Mesodermal cell (in vitro differentiated cells): ENCODE results near the gene SCNN1A. TPM values are rescaled to one million over a fixed set of nuclear protein-coding genes. Genes with fewer than 3 reads are reported as not detected.

Source experiments
- H3K27ac ChIP-seq: 2 replicates; pipeline ENCODE4 v1.7.0; 2013; ENCODE audit warnings: mild to moderate bottlenecking, low read depth, low read length, moderate library complexity; ENCODE audit not compliant: severe bottlenecking
- H3K36me3 ChIP-seq: 2 replicates; pipeline ENCODE4 v1.7.1; 2013; ENCODE audit warnings: mild to moderate bottlenecking, low read length, moderate library complexity; ENCODE audit not compliant: control insufficient read depth, insufficient read depth
- H3K4me1 ChIP-seq: one replicate; pipeline ENCODE4 v1.7.1; 2013; ENCODE audit warnings: mild to moderate bottlenecking, low read length; ENCODE audit not compliant: insufficient read depth, control insufficient read depth, poor library complexity, severe bottlenecking
- H3K4me3 ChIP-seq: 2 replicates; pipeline ENCODE4 v1.7.0; 2013; ENCODE audit warnings: low read length, control low read depth, mild to moderate bottlenecking; ENCODE audit not compliant: insufficient read depth, poor library complexity, severe bottlenecking; ENCODE audit errors: extremely low read depth
- H3K9me3 ChIP-seq: 2 replicates; pipeline ENCODE4 v1.7.1; 2013; ENCODE audit warnings: mild to moderate bottlenecking, low read length, moderate library complexity; ENCODE audit not compliant: control insufficient read depth
- WGBS, 2 experiments: methylation state at CpG; one replicate each; pipeline ENCODE4 v1.1.5; 2013; ENCODE audit warnings: missing lambda C conversion rate in 2 of 2; ENCODE audit not compliant: insufficient coverage in 2 of 2; 5-methylcytosine and 5-hydroxymethylcytosine counted together
- polyA plus RNA-seq, 2 experiments: library from polyadenylated mRNA; stranded (reverse); fragments of 50-300 nt; gene quantifications; one replicate each; pipeline ENCODE4 v1.2.3, GENCODE V29; 2013

SCNN1A gene
- 0.88 TPM for polyA plus RNA-seq (2013, experiment 1 of 2)
- polyA plus RNA-seq (2013, experiment 2 of 2): 0.76 TPM

GRCh38 chr12:6375269-6376078 is at the start of gene SCNN1A:
TSS of gene SCNN1A (minus strand) at chr12:6375563. CDS start at chr12:6374783, 780 bp downstream.
- Histone ChIP-seq H3K4me1 (peaks cover 41% of the 10 kb centered on the region), H3K36me3 (no peaks in the 10 kb centered on the region), H3K27ac (no peak within 1 kb of the TSS), H3K9me3 (no peaks in the 10 kb centered on the region), H3K4me3 (no peak within 1 kb of the TSS)
- WGBS, 2 experiments: 29 to 34% methylated on average over 6 to 11 of the region's 15 CpGs

- H3K4me3 ChIP-seq: no peak overlapping the region
These were observed 49.5 kb upstream of the SCNN1A start for GRCh38 chr12:6424866-6425265.

GRCh38 chr12:6424008-6424347 is 48.6 kb upstream of the SCNN1A start:
- H3K9me3 ChIP-seq: no peaks in the 10 kb centered on the region
- no peaks in the 10 kb centered on the region for H3K36me3 ChIP-seq
- no peaks in the 10 kb centered on the region for H3K4me1 ChIP-seq
- 71 to 88% methylated on average over 5 of the region's 6 CpGs for WGBS, 2 experiments
- no peak overlapping the region for H3K4me3 ChIP-seq
- H3K27ac ChIP-seq: no peak overlapping the region

More at GRCh38 chr12:6424866-6425265, 49.5 kb upstream of the SCNN1A start:
- Histone ChIP-seq H3K9me3 (no peaks in the 10 kb centered on the region), H3K27ac (no peak overlapping the region), H3K4me1 (no peaks in the 10 kb centered on the region), H3K36me3 (no peaks in the 10 kb centered on the region)
- WGBS, 2 experiments: 76 to 92% methylated on average over 4 to 8 of the region's 8 CpGs

- no peak overlapping the region for H3K27ac ChIP-seq
- 10 to 17% methylated on average over 7 to 8 of the region's 9 CpGs for WGBS, 2 experiments
- no peak overlapping the region for H3K4me3 ChIP-seq
- H3K36me3 ChIP-seq: no peaks in the 10 kb centered on the region
- H3K9me3 ChIP-seq: no peaks in the 10 kb centered on the region
- H3K4me1 ChIP-seq: no peaks in the 10 kb centered on the region
These were observed 48.1 kb upstream of the SCNN1A start for GRCh38 chr12:6423267-6424007.

GRCh38 chr12:6420364-6420763 is 45.0 kb upstream of the SCNN1A start:
- Histone ChIP-seq H3K4me1 (no peaks in the 10 kb centered on the region), H3K36me3 (no peaks in the 10 kb centered on the region), H3K27ac (no peak overlapping the region), H3K4me3 (no peak overlapping the region), H3K9me3 (no peaks in the 10 kb centered on the region)
- WGBS, 2 experiments: no CpG with 5 or more reads among the region's 4 CpGs

- Histone ChIP-seq H3K36me3 (no peaks in the 10 kb centered on the region), H3K4me1 (no peaks in the 10 kb centered on the region), H3K4me3 (no peak overlapping the region), H3K27ac (no peak overlapping the region), H3K9me3 (no peaks in the 10 kb centered on the region)
- 68 to 75% methylated on average over 4 to 6 of the region's 6 CpGs for WGBS, 2 experiments
These were observed 43.4 kb upstream of the SCNN1A start for GRCh38 chr12:6418796-6419195.

- Histone ChIP-seq H3K27ac (no peak overlapping the region), H3K4me3 (no peak overlapping the region), H3K36me3 (no peaks in the 10 kb centered on the region), H3K9me3 (no peaks in the 10 kb centered on the region), H3K4me1 (no peaks in the 10 kb centered on the region)
- 82 to 86% methylated on average over 3 of the region's 3 CpGs for WGBS, 2 experiments
These were observed 41.2 kb upstream of the SCNN1A start for GRCh38 chr12:6416596-6416995.

GRCh38 chr12:6407236-6407954 is 32.0 kb upstream of the SCNN1A start:
- Histone ChIP-seq H3K9me3 (no peaks in the 10 kb centered on the region), H3K27ac (no peak overlapping the region), H3K36me3 (no peaks in the 10 kb centered on the region), H3K4me1 (no peaks in the 10 kb centered on the region), H3K4me3 (no peak overlapping the region)
- 89 to 95% methylated on average over 5 of the region's 10 CpGs for WGBS, 2 experiments

GRCh38 chr12:6405963-6406362 is 30.6 kb upstream of the SCNN1A start:
- H3K4me3 ChIP-seq: no peak overlapping the region
- no peaks in the 10 kb centered on the region for H3K9me3 ChIP-seq
- no peaks in the 10 kb centered on the region for H3K36me3 ChIP-seq
- 86 to 100% methylated on average over 3 to 4 of the region's 6 CpGs for WGBS, 2 experiments
- H3K27ac ChIP-seq: no peak overlapping the region
- H3K4me1 ChIP-seq: no peaks in the 10 kb centered on the region

- H3K36me3 ChIP-seq: no peaks in the 10 kb centered on the region
- H3K27ac ChIP-seq: no peak overlapping the region
- no peak overlapping the region for H3K4me3 ChIP-seq
- H3K9me3 ChIP-seq: no peaks in the 10 kb centered on the region
- H3K4me1 ChIP-seq: no peaks in the 10 kb centered on the region
- 97% methylated on average over 4 of the region's 5 CpGs; no CpG with 5 or more reads in 1 of the 2 experiments for WGBS, 2 experiments
These were observed 29.0 kb upstream of the SCNN1A start for GRCh38 chr12:6404390-6404789.
